ENCODE measurements around the gene MMAB.

Gene MMAB

GRCh38 chr12:109577311-109577710 lies 4.0 kb upstream of the MMAB start:
- no peak for TF ChIP-seq CTCF (IDR thresholded peaks at IDR 0.05; ENCODE audit: extremely low read depth, missing control alignments)
- no peak for DNase-seq (ENCODE audit: low spot score)

GRCh38 chr12:109575683-109576082 lies 2.4 kb upstream of the MMAB start:
- TF ChIP-seq CTCF (IDR thresholded peaks at IDR 0.05; ENCODE audit: extremely low read depth, missing control alignments), result no peak
- no peak for DNase-seq (ENCODE audit: low spot score)

DNA sequence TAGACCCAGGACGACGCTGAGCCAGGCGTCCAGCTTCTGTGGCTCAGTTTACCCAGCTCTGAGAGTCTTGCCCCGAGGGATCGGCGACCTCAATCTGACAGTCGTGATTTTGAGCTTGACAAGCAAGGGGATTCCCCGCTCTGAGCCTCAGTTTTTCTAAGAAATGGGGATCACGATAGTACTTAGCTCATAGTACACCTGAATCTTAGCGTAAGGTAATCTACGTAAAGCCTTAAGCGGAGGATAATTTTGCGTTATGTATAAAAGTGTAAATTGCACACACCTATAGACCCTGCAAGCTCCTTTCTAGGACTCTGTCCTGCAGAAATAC lies 575 bp upstream of the MMAB start:
- TF ChIP-seq CTCF (IDR thresholded peaks at IDR 0.05; ENCODE audit: extremely low read depth, missing control alignments), result no peak
- DNase-seq (ENCODE audit: low spot score), result no peak

GRCh38 chr12:109572506-109572845 lies 828 bp downstream of the MMAB start:
- DNase-seq (ENCODE audit: low spot score), result no peak
- no peak for TF ChIP-seq CTCF (IDR thresholded peaks at IDR 0.05; ENCODE audit: extremely low read depth, missing control alignments)

DNA sequence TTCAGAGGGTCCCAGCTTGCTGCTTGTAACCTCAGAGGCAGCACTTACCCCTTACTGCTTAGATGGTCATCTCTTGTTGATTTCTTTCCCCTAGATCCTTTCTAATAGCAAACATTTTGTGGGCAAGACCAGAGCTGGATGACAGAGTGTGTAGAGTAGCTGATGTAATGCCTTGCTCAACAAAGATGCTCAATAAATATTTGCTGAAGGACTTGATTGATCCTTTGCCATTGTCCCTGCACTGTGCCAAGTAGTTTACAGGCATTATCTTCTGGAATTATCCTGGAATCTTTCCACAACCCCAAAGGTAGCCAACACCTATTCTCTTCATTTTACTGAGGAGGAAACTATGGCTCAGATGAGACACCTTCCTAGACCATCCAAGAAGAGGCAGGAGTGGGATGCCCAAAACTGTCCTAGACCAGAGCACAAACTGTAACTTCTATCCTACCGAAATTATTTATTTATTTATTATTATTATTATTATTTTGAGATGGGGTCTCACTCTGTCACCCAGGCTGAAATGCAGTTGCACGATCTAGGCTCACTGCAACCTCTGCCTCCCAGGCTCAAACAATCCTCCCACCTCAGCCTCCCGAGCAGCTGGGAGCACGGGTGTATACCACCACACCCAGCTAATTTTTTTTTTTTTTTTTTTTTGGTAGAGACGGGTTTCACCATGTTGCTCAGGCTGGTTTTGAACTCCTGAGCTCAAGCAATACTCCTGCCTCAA lies 1.4 kb downstream of the MMAB start:
- DNase-seq (ENCODE audit: low spot score), result no peak
- TF ChIP-seq CTCF (IDR thresholded peaks at IDR 0.05; ENCODE audit: extremely low read depth, missing control alignments), result no peak

DNA sequence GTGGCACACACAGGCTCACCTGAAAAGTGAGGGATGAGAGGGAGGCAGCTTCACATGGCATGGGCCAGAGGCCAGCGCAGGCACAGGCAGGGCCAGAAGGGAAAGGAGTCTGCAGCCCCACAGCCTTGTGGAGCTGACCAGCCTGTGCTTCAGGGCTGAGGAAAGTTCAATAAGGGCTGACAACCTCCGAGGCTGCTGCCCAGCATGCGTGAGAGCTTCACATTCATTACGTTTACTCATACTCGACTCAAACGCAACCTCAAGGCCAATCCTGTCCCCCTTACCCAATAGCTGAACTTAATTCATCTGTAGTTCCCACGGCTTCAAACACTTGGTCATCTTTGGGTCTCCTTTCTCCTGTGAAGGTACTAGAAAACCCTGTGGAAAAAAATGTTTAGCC lies 4.8 kb downstream of the MMAB start:
- no peak for TF ChIP-seq CTCF (IDR thresholded peaks at IDR 0.05; ENCODE audit: extremely low read depth, missing control alignments)
- no peak for DNase-seq (ENCODE audit: low spot score)

GRCh38 chr12:109567967-109568366 lies 5.3 kb downstream of the MMAB start:
- no peak for DNase-seq (ENCODE audit: low spot score)

More at GRCh38 chr12:109567967-109568366, 5.3 kb downstream of the MMAB start:
- TF ChIP-seq CTCF (IDR thresholded peaks at IDR 0.05; ENCODE audit: extremely low read depth, missing control alignments), result no peak
